ENCODE results near the gene CDHR3.
A peak's percentile ranks its signal among the peaks of the same experiment; 100 is the strongest.
"Not testable (repeated sequence)": the region's sequence is repeated elsewhere in the genome, so short reads cannot be mapped to it uniquely, and the experiment has no call there.

The CDHR3 gene, protein sequence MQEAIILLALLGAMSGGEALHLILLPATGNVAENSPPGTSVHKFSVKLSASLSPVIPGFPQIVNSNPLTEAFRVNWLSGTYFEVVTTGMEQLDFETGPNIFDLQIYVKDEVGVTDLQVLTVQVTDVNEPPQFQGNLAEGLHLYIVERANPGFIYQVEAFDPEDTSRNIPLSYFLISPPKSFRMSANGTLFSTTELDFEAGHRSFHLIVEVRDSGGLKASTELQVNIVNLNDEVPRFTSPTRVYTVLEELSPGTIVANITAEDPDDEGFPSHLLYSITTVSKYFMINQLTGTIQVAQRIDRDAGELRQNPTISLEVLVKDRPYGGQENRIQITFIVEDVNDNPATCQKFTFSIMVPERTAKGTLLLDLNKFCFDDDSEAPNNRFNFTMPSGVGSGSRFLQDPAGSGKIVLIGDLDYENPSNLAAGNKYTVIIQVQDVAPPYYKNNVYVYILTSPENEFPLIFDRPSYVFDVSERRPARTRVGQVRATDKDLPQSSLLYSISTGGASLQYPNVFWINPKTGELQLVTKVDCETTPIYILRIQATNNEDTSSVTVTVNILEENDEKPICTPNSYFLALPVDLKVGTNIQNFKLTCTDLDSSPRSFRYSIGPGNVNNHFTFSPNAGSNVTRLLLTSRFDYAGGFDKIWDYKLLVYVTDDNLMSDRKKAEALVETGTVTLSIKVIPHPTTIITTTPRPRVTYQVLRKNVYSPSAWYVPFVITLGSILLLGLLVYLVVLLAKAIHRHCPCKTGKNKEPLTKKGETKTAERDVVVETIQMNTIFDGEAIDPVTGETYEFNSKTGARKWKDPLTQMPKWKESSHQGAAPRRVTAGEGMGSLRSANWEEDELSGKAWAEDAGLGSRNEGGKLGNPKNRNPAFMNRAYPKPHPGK

DNA sequence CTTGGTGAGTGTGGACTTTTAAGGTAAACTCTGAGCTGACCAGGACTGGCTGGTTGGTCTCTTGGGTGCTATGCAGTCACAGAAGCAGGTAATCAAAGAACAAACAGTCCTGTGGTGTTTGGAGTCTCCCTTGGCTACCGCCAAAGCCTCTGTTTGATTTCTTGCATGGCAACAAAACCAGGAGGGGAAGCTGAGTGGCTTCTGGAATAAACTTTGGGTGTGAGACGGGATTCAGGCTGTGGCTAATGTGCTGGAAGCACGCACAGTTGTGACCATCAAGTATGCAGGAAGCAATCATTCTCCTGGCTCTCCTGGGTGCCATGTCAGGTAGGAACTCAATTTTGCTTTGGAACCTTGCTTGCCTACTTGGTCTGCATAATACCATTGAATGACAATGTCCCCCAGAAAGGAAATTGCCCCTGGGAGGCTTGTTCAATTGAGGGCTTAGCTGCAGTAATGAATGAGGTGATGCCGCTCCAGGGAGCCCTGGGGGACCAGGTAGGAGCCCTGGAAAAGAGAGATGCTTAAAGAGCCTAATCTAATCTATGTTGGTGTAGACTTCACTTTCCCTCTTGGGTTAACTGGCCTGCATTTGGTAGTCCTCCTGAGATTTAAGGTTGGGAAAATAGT is at the start of gene CDHR3:
Gene CDHR3 (plus strand): TSS at position 227 of the 630 bp plus-strand sequence. CDS start 55 bp downstream, at position 282.
- no peak for DNase-seq

DNA sequence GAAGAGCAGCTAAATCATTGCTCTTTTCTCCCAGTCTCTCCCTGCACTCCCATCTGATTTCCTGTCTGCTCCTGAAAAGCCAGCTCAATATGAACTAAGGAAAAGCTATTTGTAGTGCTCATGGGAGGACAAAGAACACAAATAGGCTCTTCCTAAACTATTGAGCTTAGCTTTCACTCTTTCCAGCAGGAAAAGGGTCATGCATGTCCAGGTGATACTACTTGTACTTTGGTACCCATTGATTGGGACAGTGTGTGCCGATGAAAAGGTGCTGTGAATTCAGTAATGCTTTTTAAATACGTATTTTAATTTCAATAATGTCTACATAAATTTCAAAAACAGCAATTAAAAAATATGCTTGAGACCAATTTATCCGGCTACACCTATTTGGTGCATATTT is 49.1 kb upstream of the CDHR3 start:
- DNase-seq: no peak

DNA sequence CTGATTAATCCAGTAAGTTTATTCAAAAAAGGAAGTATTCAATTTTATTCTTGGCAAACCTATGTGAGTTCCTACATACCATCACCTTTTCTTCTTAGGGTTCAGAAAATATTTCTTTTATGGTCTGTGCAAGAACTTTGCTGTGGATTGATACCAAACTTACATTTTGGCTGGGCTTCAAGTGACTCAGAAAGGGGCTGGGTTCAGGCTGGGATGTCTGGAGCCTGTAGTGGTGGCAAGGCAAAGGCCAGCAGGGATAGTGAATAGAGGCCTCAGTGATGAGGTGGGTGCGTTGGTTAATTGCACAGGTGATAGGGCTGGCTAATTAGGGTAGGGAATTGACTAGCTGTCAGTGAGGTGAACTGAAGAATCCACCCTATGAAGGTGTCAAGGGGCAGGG is 46.5 kb upstream of the CDHR3 start:
- DNase-seq: no peak

DNA sequence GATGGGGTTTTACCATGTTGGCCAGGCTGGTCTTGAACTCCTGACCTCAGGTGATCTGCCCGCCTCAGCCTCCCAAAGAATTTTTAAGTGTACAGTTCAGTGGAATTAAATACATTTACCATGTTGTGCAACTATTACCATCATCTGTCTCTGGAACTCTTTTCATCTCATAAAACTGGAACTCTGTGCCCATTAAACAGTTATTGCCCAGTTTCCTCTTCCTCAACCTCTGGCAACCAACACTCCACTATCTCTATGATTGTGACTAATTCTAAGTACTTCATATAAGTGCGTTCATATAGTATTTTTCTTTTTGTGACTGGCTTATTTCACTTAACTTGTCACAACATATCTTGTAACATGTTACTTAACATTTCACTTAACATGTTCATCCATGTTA is 45.4 kb upstream of the CDHR3 start:
- no peak for DNase-seq

DNA sequence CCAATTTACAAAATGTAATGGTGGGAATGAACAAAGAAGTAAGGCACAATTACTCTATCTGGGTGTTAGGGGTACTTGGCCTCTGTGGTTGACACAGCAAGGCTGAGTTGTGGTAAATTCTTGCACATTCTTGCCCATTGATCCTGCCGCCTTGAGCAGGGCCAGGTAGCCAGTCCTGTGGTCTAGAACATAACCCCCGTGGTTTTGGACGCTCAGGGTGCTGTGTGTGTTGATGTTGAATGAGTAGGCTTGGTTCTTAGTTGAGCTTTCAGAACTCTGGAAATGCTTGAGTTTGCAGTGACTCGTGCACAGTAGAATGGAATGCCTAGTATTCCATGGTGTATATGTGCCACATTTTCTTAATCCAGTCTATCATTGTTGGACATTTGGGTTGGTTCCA is 42.3 kb upstream of the CDHR3 start:
- DNase-seq: peak; percentile 20

DNA sequence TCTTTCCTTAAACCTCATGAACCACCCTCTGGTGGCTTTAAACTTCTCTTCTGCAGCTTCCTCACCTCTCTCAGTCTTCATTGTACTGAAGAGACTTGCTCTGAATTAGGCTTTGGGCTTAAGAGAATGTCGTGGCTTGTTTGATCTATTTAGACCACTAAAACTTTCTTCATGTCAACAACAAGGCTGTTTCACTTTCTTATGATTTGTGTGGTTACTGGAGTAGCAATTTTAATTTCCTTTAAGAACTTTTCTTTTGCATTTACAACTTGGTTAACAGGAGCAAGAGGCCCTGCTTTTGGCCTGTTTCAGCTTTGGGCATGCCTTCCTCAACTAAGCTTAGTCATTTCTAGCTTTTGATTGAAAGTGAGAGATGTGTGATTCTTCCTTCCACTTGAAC is 38.1 kb upstream of the CDHR3 start:
- DNase-seq: no peak

DNA sequence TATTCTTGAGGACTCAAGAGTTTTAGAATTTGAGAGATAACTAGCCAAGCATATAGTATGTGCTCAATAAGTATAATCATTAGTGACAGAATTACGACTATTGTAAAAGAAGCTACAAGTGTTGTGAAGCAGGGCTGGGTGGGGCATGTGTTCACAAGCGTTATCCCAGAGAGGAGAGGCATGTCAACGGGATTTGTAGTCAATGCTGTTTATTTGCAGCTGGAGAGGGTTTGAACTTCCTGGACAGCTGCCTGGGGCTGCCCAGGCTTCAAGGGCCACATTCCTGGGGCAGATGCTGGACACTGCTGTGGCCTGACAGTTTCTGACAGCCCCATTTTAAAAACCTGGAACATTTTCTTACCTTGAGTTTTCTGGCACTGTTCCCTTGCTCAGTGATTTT is 36.9 kb upstream of the CDHR3 start:
- DNase-seq: no peak

DNA sequence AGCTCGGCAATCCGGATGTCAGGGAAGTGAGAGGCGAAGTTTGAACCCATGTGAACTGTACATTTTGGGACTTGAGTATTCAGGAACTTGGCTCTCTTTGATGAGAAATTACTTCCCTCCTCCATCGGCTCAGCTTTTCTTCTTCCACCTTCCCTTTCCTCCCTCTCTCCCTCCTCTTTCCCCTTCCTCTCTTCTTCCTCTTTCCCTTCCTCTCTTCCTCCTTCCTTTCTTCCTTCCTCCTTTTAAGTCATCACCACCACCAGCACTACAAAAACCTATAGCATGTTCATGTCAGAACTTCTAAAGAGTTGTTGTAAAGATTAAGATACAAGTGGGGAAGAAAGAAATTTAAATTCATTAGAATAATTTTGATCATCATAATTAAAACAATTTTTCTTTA is 31.9 kb upstream of the CDHR3 start:
- DNase-seq: no peak

DNA sequence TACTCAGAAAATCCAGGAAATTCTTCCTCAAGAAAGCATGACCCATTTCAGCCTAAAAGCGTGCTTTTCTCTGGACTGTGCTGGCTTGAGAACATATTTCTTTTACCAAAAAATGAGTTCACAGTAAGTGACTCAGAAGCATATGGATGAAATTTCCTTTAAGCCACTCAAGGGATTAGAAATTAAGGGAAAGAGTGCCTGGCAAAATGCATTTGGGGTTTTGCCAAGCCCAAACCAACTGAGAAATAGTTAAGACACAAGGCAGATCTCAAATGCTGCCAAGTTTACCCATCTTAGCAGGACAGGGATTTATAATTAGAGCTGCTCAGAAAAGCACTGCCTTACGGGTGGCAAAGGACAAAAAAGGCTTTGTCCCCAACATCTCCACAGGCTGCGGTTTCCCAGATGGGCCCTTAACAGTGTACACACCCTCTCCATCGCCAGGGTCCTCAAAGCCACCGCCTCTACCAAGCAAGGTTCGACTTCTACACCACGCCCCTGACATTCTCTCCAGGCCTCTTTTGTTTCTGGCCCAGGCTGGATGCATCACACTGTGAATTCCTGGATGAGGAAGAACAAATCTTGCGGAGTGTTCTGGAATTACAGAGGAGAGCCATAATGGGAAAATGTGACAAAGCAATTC is 30.1 kb upstream of the CDHR3 start:
- DNase-seq: no peak

DNA sequence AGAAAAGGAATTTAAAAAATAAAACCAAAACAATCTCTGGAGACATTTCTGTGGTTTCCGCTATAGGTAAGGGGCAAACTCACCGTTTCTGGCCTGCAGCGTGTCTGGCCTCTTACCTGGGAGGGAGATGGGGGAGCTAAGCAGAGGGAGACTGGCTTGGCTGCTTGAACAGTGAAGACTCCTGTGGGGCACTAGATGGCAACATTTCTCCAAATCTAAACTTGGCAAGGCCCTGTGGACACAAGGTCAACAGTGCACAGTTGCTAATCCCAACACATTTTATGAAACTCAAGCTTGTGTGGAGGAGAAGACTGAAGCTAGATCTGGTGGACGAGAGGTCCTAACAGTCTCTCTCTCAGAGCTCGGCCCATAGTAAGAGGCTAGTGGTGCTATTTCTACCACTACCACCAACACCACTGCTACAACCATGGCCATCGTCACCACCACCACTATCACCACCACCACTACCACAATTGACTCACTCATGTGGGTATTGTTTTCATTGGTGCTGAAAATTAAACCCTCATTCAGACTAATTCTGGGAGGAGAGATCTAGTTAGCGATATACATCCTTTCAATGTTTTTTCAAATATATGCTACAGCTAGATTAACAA is 28.4 kb upstream of the CDHR3 start:
- peak; percentile 1 for DNase-seq

DNA sequence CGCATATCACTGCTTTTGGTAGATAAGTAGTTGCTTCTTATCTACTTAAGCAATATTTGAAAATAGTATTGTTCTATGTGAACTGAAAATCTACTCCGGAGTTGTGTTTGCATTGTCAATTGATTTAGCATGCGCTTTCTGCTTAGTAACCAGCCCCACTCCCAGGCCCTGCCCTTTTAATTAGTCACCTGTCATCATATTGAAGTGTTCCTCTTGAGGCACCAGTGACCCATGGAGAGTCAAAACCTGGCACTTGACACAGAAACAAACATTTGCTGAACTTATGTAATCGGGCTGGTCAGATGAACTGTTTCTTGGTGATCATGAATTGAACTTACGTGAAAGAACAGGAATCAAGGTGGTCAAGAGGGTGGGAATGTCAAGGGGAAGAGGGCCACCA is 27.8 kb upstream of the CDHR3 start:
- no peak for DNase-seq

DNA sequence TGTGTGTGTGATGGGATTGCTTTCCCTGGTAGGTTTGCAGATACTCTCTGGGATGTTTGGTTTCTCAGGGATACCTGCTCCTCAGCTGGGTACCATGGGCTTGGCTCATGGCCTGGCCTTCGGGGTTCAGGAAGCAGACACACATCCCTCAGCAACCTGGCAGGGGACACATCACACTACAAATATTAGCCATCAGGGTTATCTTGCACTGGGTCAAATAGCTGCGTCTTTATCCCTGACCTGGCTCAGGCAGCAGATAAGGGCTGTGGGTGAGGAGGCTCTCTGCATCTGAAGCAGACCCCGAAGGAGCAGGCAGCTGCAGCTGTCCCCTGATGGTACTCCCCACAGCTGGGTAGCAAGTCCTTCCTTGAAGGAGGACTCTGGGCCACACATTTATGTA is 25.7 kb upstream of the CDHR3 start:
- no peak for DNase-seq

DNA sequence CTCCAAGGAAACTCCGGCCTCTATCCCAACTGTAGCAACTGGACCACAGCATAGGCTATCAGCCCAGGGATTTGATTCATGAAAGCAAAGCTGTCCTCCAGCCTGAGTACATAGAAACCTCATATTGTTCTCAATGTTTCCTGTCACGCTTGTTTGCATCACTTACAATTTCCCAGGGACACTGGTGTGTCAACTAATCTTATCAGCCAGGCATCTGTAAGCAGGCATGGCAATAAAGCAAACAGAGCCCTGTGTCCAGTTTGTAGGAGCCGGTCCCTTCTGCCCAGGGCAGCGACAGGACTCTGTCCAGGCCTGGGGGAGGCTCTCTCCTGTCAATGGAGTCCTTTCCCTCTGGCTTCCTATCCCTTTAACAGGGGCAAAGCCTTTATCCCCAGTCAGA is 23.0 kb upstream of the CDHR3 start:
- DNase-seq: no peak

DNA sequence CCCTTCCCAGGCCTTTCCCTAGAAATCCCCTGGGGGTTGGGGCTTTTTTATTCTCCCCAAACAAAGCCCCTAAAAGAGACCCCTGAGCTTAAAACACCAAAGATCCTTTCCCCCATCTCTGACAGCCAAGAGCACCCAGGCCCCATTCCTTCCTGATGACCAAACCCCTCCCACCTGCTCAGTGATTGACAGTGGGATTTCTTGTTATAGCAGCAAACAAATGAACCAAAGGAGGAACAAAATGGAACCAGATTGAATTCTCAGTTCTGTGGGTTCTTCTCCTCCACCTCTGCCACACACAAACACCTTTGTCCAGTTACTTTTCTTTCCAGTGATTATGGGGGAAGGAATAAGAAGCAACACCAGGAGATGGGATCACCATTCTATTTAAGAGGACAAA is 21.5 kb upstream of the CDHR3 start:
- DNase-seq: no peak

DNA sequence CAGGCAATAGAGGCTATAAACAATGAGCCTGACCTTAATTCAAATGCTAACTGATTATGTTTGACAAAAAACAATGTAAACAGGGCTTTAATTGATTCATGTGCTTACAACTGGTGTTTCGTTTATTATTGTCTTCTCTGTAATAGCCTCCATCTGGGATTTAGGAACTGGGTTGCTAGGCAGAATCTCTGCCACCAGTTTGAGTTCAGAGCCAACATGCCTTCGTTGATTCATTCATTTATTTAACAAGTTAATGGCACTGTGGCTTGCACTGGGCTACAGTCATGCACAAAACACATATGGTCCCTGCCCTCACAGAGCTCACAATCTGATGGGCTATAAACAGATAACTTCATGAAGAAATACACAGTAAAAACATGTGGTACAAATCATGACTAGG is 19.6 kb upstream of the CDHR3 start:
- no peak for DNase-seq

DNA sequence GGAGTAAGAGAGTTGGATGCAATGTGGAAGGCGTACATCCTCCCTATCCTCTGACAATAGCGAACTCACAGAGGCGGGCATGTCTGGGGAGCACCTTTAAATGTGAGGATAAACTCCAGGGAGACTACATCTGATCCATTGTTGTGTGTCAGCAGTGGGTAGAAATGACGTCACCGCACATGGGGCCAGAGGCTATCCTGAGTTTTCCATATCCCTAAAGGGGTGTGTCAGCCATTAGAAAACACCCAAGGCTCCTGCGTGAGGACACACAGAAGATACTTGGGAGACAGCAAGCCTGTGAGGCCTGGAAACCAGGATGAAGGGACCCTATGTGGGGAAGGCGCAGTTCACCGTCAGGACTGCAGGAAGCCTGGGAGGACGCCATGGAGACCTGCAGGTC is 17.2 kb upstream of the CDHR3 start:
- no peak for DNase-seq

DNA sequence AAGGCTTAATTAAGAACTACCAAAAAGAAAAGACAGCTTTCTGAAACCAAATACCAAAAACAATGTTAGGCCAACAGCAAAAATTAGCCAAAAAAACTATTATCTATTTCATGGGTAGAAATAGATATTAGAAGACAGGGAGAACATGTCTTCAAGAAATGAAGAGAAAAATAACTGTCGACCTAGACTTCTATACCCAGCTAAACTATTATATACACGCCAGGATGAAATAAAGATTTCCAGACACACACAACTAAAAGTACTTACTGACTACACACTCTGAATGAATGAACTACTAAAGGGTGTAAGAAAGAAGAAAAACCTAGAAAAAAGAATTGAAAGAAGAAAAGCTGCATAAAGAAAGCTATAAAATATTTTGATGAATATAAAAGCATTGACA is 11.5 kb upstream of the CDHR3 start:
- DNase-seq: no peak

DNA sequence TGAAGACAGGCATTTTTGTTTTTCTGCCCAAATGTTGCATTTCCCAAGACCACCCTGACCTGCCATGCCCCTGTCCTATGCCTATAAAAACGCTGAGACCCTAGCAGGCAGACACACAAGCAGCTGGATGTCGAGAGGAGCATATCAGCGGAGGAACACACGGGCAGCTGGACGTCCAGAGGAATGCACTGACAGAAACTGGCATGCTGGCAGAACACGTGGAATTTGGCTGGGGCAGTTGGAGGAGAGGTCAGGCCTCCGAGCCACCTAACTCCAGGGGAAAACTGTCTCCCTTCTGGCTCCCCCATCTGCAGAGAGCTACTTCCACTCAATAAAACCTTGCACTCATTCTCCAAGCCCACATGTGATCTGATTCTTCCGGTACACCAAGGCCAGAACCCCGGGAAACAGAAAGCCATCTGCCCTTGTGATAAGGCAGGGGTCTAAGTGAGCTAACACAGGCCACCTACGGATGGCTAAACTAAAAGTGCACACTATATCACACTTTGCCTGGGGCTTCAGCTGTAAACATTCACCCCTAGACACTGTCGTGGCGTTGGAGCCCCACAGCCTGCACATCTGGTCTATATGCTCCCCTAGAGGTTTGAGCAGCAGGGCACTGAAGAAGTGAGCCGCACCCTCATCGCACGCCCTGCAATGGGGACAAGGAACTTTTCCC is 10.0 kb upstream of the CDHR3 start:
- DNase-seq: no peak

DNA sequence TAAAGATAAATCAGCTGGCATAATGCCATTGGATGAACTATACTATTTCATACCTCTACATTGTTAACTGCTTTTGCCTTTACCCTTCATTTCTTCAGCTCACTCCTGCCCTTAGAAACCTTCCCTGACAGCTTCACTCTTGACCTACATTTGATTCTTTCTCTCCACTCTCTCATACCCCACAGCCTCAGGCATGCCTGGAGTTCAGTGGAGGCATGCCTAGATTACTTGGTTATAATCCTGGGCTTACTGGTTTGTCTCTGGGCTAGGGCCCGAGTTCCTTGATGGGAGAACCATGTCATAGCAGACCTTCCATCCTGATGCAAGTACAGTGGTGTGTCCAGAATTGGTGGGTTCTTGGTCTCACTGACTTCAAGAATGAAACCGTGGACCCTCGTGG is 8.4 kb upstream of the CDHR3 start:
- DNase-seq: no peak

DNA sequence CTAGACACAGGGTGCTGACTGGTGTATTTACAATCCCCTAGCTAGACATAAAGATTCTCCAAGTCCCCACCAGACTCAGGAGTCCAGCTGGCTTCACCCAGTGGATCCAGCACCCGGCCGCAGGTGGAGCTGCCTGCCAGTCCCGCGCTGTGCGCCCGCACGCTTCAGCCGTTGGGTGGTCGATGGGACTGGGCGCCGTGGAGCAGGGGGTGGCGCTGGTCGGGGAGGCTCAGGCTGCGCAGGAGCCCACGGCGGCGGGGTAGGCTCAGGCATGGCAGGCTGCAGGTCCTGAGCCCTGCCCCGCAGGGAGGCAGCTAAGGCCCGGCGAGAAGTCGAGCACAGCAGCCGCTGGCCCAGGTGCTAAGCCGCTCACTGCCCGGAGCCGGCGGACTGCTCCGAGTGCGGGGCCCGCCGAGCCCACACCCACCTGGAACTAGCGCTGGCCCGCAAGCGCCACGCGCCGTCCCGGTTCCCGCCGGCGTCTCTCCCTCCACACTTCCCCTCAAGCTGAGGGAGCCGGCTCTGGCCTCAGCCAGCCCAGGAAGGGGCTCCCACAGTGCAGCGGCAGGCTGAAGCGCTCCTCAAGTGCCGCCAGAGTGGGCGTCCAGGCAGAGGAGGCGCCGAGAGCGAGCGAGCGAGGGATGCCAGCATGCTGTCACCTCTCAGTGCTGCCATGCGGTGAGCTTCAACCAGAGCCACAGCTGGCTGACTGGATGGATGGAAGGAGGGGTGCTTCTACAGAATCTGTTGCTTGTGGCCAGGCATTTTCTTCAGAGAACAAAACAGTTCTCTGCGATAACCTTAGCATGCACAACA is 7.2 kb upstream of the CDHR3 start:
- DNase-seq: not testable (repeated sequence)

DNA sequence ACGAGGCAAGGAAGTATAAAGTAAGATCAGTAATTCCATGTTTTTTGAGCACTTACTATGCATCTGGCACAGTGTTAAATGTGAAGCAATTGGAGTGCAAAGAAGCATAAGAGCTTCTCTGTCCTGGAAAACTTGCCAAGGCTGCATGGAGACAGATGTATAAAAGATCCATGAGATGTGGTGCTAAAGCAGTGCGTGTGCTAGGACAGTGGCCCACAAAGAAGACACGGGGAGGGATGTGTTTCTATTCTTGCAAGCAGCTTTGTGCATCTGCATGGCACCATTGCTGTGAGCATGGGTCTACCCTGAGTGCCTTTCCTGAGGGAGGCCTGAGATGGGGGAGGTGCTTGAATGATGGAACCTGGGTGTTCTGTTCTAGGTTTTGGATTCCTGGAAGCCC is 5.1 kb upstream of the CDHR3 start:
- DNase-seq: no peak

All from kidney glomerular epithelial cell (primary cell).